ENCODE measurements around the gene TRAPPC10.

The TRAPPC10 gene

DNA sequence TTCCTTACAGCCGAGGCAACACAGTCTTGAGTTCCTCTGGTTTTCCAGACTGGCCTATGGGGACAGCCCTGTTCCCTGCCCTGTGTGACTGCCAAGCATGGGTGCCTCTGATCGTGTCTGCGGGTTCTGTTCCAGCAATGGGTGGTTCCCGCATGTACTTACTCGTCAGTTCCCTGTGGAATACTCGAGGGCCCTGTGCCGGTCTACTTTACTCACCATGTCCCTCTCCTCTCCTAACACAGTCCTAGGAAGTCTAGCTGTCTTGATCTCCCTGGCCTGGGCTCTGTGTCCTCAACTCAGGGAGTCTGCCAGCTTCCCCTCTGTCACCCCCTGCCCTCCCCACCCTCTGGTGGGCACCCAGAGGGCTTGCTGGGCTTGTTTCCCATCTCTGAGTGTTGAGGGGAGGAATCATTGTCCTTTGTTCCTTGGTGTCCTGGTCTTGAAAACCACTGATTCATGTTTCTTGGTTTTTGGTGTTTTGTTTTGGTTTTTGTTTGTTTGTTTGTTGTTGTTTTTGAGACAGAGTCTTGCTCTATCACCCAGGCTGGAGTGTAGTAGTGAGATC is 36.0 kb downstream of the TRAPPC10 start:
- no peak for FAIRE-seq

DNA sequence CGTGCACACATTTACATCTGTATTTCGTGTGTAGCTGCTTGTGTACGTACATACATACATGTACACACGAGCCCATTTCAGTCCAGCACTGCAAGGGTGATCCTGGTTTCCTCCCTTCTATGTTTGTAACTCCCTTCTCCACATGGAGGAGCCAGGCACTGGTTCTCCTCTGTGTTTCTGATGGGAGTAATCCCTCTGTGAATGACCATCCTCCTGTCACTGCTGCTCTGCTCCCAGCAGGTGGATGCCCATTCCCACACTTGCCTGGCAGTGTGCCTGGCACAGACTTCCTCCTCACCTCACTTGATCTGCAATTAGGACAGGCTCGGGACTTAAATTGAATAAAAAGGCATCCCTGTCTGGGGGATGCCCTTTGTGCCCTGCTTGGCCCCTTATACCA is 37.1 kb downstream of the TRAPPC10 start:
- FAIRE-seq: no peak

- no peak for FAIRE-seq
Measured at GRCh38 chr21:44049606-44050005, 37.5 kb downstream of the TRAPPC10 start.

GRCh38 chr21:44050276-44050675 is 38.2 kb downstream of the TRAPPC10 start:
- FAIRE-seq: no peak

GRCh38 chr21:44051462-44051941 is 39.4 kb downstream of the TRAPPC10 start:
- FAIRE-seq: no peak

DNA sequence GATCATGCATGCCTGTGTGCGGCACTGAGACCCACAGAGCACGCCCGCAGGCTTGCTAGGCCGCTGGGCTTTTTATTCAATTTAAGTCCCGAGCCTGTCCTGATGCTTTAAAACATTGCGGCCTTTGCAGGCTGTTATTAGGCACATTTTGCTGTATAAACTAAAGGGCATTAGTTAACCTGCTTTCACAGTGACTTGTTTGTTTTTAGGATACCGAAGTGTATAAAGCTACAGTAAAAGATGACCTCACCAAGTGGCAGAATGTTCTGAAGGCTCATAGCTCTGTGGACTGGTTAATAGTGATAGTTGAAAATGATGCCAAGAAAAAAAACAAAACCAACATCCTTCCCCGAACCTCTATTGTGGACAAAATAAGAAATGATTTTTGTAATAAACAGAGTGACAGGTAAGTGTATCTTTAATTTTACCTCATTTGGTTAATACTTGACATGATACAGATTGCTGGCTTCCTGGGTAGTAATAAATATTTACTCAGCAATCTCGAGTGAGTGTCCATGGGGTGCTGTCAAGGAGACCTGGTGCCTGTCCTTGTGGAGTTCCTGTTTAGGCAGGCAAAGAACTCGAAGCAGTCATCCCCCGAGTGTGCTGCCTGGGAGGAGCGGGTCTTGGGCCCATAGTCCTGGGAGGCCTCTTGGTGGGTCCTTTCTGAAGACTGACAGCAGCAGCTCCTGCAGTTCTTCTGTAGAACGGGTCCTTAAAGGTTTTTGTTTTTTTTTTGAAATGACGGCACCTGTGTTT is 40.1 kb downstream of the TRAPPC10 start:
- no peak for FAIRE-seq

GRCh38 chr21:44052830-44053226 is 40.7 kb downstream of the TRAPPC10 start:
- no peak for FAIRE-seq

DNA sequence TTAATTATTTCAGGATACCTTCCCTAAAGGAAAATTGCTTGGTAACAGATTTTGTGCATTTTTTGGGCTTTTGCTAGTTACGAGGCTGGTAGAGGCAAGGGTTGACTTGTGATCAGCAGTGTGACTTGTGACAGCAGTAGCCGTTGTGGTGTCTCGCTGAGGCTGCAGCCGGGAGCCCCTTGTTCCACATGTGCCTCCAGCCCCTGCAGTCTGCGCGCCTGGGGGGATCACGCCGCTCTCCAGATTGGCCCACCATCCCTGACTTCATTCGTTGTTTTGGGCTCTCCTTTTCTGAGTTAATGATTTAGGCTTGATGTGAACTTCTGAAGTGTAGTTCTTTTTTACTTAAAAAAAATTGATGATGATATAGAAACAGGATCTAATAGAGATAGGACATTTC is 41.5 kb downstream of the TRAPPC10 start:
- no peak for FAIRE-seq

GRCh38 chr21:44054710-44055109 is 42.6 kb downstream of the TRAPPC10 start:
- no peak for FAIRE-seq

DNA sequence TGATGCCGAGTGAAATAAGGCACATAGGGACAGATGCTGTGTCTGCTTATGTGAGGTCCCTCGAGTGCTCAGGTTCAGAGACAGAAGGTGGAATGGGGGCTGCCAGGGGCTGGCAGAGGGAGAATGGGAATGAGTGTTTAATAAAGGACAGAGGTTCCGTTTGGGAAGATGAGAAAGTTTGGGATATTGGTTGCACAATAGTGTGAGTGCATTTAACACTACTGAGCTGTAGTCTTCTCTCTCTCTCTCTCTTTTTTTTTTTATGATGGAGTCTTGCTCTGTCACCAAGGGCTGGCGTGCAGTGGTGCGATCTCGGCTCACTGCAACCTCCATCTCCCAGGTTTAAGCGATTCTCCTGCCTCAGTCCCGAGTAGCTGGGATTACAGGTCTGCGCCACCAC is 44.9 kb downstream of the TRAPPC10 start:
- FAIRE-seq: no peak

- no peak for FAIRE-seq
Measured at GRCh38 chr21:44057960-44058651, 46.0 kb downstream of the TRAPPC10 start.

DNA sequence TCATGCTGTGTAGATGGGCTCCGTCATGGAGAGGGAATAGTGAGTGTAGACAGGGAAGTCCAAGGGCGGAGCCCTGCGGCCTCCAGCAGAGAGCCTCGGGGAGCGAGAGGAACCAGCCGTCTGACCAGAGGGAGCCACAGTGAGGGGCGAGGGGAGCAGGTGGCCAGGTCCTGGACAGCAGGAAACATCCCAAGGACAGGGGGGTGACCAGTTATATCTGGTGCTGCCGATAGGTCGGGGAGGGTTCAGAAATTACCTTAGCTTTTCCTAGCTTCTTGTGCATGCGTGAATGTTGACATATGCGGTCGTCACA is 46.5 kb downstream of the TRAPPC10 start:
- FAIRE-seq: no peak

DNA sequence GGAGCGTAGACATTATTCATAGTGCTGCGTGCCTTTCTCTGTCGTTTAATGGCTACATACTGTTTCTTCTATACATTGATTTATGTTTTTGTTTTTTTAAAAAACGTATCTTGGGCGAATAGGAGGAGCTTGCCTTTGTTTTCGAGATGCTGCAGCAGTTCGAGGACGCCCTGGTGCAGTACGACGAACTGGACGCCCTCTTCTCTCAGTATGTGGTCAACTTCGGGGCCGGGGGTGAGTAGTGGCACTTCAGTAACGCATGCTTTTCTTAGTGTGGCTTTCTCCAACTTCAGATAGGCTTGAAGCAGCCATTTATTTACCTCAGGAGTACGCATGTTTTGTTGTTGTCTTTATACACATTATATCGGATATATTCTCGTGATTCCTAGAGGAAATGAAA is 46.9 kb downstream of the TRAPPC10 start:
- no peak for FAIRE-seq

DNA sequence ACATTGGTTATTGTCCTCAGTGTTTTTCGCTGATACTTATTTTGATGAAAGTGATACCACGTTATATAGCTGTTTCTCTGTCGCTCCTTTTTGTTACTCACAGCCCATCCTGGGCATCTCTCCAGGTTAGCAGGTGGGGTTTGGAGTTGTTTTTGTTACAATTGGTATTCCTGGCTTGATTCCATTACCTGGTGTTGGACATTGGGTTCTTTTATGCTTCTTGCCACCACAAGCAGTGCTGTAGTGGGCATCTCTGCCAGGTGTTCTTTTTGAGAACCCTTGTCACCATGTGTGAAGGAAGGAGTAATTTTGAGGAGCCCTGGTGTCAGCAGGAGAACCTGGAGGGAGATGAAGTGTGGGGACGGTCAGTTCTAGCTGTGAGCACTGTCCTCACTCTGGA is 47.6 kb downstream of the TRAPPC10 start:
- no peak for FAIRE-seq

DNA sequence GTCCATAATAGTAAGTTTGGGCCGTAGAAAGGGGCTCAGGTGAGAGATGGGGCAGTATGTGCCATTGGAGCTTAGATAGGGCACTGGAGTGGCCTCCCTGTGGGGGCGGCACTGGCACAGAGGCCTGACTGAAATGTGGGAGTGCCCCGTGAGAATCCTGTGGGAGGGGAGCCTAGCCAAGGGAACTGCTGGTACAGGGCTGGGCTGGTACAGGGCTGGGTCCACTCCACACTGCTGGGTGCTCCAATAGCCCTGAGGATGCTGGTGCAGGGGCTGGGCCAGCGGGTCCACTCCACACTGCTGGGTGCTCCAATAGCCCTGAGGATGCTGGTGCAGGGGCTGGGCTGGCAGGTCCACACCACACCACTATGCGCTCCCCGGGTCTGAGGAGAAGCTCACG is 50.3 kb downstream of the TRAPPC10 start:
- FAIRE-seq: no peak

DNA sequence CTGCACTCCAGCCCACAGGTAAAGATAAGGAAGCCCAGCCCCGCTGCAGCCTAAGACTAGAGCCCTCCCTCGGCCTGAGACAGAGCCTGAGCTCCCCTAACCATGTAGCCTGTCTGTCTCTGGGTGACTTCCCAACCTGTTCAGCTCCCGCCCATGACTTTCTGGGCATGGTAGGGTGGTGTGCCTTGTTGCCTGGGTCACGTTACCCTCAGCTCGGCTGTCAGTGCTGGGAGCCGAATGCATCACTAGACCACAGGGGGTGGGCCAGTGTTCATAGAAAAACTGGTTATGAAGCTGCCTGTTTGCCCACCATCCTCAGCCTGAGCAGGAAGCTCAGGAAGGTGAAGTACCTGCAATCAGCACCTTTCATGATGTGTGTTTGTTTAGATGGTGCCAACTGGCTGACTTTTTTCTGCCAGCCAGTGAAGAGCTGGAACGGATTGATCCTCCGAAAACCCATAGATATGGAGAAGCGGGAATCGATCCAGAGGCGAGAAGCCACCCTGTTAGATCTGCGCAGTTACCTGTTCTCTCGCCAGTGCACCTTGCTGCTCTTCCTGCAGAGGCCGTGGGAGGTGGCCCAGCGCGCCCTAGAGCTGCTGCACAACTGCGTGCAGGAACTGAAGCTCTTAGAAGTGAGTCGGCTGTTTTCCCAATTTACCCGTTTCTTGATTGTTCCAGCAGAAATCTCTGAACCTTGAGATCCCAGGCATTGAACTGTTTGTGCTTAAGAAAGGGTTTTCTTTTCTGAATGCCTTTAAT is 51.2 kb downstream of the TRAPPC10 start:
- FAIRE-seq: no peak

DNA sequence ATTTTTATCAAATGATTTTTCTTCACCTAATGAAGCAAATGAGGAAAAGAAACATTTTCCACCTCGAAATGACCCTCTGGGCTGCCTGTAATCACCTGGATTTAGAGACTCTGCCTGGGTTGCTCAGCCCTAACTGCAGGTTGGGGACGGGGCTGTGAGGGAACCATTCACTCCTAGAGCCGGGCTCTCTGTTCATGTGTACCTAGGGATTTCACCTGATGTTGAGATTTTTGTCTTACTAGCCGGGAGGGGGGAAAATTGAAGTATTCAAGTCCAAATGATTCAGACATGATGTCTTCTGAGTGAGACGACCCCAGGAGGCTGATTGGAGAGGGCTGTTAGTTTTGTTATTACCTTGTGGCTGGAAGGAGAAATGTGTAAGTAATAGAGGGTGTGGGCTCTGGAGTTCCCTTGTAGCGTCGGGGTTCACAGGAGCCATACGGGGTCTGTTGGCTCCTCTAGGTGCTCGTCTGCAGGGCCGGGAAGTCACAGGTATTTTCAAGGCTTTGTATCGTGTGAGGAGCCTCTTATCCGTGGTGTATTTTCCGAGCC is 52.8 kb downstream of the TRAPPC10 start:
- no peak for FAIRE-seq

GRCh38 chr21:44065428-44065827 is 53.3 kb downstream of the TRAPPC10 start:
- no peak for FAIRE-seq

DNA sequence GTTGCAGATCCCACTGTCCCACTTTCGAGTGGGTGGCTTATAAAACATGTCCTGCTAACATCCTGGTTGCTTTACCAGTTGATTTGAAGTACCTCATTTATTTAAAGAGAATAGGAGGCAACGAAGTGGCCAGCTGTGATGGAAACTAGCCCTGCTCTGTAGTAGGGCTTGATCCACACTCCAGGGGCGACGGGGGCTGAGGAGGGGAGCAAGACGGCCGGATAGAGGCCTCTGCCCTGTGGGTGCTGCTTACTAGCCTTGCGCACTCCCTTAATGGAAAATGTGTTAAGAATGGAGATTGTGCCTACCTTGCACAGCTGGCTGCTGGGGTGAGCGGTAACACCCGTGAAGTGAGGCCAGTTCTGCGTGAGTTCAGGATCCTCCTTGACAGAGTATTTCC is 54.0 kb downstream of the TRAPPC10 start:
- no peak for FAIRE-seq

DNA sequence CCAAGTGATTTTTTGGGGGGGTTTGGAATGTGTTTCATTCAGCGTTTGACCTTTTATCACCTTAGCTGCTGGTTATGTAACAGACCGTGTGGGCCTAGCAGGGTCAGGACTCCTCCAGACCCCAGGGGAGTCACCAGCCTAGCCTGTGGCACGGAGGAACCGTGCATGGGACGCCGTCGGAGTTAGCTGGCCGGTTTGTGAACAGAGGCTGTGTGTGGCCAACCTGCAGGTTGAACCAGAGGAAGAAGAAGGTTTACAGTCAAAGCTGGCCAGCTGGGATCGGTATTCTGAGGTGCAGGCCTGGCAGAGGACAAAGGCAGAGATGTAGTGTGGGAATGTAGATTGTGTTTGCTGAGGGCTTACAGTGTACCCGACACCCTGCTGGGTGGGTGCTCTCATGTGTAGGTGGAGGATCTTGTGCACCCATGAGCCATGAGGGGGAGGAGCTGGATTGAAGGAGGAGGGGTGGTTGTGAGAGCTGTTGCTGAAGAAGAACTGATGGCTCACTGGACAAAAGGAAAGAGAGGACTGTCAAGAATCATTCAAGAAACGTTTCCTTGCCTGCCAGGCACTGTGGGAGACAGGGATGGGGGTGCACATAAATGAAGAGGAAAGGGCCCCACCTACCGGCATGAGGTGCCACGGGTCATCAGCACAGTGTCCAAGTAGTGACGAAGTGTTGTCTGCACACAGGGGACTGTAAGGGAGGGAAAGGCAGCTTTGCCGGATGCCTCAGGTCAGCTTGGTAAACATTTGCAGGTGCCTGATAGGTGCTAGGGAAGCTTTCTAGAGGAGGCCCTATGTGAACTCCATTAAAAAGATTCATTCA is 55.1 kb downstream of the TRAPPC10 start:
- FAIRE-seq: no peak

- no peak for FAIRE-seq
Measured at GRCh38 chr21:44070391-44070790, 58.3 kb downstream of the TRAPPC10 start.
